ENCODE data around the gene DDO.

DNA sequence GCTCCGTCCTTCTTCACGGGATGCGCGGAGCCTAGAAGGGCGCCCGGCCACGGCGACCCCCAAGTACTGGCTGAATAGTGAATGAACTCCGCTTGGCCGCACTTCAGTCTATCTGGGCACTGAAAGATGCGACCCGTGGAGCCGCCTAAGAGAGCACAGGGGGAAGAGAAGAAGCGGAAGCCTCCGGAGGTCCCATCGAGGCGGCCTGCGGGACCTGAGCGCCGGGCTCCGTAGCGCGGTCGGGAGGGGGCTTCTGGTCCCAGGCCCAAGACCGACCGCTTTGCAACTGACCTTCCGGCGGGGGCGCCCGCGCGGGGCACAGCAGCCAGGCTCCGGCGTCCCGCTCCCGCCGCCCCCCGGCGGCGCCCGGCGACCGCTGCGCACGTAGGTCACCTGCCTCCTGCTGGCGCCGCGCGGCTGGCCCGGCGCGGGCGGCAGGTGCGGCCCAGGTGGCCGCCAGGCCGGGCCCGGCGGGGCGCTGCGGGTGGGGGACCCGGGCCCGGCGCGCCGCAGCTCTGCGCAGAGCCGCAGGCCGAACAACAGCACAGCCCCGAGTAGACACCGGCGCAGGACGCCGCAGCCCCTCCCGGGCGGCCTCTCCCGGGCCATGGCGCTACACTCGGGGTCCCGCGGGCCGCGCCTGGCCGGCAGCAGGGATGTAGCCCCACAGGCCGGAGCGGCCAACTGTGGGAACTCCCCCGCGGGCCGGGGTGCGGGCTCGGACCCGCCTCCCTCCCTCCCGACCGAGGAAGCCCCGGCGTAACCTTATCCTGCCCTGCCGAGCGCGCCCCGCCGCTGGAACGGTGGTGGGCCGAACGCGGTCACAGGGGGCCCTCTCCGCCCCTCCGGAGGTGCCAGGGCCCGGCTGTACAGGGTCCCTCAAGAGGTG, 57.5 kb downstream of the DDO start, which contains the start of gene METTL24:
- TF ChIP-seq, protein P1, sequence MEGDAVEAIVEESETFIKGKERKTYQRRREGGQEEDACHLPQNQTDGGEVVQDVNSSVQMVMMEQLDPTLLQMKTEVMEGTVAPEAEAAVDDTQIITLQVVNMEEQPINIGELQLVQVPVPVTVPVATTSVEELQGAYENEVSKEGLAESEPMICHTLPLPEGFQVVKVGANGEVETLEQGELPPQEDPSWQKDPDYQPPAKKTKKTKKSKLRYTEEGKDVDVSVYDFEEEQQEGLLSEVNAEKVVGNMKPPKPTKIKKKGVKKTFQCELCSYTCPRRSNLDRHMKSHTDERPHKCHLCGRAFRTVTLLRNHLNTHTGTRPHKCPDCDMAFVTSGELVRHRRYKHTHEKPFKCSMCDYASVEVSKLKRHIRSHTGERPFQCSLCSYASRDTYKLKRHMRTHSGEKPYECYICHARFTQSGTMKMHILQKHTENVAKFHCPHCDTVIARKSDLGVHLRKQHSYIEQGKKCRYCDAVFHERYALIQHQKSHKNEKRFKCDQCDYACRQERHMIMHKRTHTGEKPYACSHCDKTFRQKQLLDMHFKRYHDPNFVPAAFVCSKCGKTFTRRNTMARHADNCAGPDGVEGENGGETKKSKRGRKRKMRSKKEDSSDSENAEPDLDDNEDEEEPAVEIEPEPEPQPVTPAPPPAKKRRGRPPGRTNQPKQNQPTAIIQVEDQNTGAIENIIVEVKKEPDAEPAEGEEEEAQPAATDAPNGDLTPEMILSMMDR (IDR thresholded peaks at IDR 0.05), result peak in 2 of 4 experiments; percentile 21 to 31
- peak in 1 of 2 donors; percentile 14 for TF ChIP-seq POLR2A (IDR thresholded peaks at IDR 0.05)

Measured in gastroesophageal sphincter (tissue), 3 donors.